PC-3 (cell line): Measurements from ENCODE around the gene HMOX1. TPM values are rescaled to one million over a fixed set of nuclear protein-coding genes. Genes with fewer than 3 reads are reported as not detected.

Source experiments
- ATAC-seq: fragments of 200-7000 bp; cut with Tn5 transposase; 2 replicates; pipeline ENCODE4 v1.9.1; 2020; ENCODE audit warnings: mild to moderate bottlenecking, moderate library complexity
- BruUV-seq: library from RNA; stranded (reverse); fragments of 400-500 nt; replicated peaks from 2 replicates; lab custom pipeline; 2021; lab: Mats Ljungman, UMichigan
- CTCF ChIA-PET: fragments of 300-600 bp; sonication (Branson Sonifier 250); formaldehyde crosslinking; loops from one replicate; lab custom pipeline; 2022; ENCODE audit warnings: antibody characterized with exemption; lab: Charles Lee
- POLR2A ChIA-PET: fragments of 300-600 bp; sonication (Branson Sonifier 250); formaldehyde crosslinking; loops from one replicate; lab custom pipeline; 2022; ENCODE audit warnings: antibody characterized with exemption; ENCODE audit not compliant: unreplicated experiment; lab: Charles Lee
- DNase-seq: peaks from one replicate; pipeline ENCODE4 v3.0.0-alpha.2; 2015
- H2AFZ ChIP-seq: fragments of 300-600 bp; sonication (generic); 2 replicates; pipeline ENCODE4 v1.6.0; 2016; ENCODE audit warnings: antibody characterized with exemption, low read length
- H3F3A ChIP-seq: fragments of 300-600 bp; sonication (generic); one replicate; pipeline ENCODE4 v1.6.0; 2017; ENCODE audit warnings: antibody characterized with exemption, low read length, control low read depth, mild to moderate bottlenecking; ENCODE audit not compliant: unreplicated experiment
- H3K27ac ChIP-seq: fragments of 300-600 bp; sonication (generic); 2 replicates; pipeline ENCODE4 v1.5.1; 2016; ENCODE audit warnings: mild to moderate bottlenecking, low read length
- H3K27me3 ChIP-seq: fragments of 300-600 bp; sonication (generic); 2 replicates; pipeline ENCODE4 v1.6.1; 2016; ENCODE audit warnings: low read length, mixed read lengths
- H3K36me3 ChIP-seq: fragments of 300-600 bp; sonication (generic); 2 replicates; pipeline ENCODE4 v1.6.1; 2016; ENCODE audit warnings: low read depth, mixed run types, low read length, mixed read lengths
- H3K4me1 ChIP-seq: fragments of 300-600 bp; sonication (generic); 2 replicates; pipeline ENCODE4 v1.5.1; 2016; ENCODE audit warnings: low read length; ENCODE audit not compliant: insufficient read depth
- H3K4me2 ChIP-seq: fragments of 300-600 bp; sonication (generic); 2 replicates; pipeline ENCODE4 v1.6.0; 2016; ENCODE audit warnings: low read length
- H3K4me3 ChIP-seq: fragments of 300-600 bp; sonication (generic); 2 replicates; pipeline ENCODE4 v1.5.1; 2016; ENCODE audit warnings: mild to moderate bottlenecking, low read length, mixed read lengths
- H3K79me2 ChIP-seq: fragments of 300-600 bp; sonication (generic); 2 replicates; pipeline ENCODE4 v1.6.1; 2017; ENCODE audit warnings: low read length, mixed read lengths
- H3K9ac ChIP-seq: fragments of 300-600 bp; sonication (generic); 2 replicates; pipeline ENCODE4 v1.6.0; 2016; ENCODE audit warnings: mild to moderate bottlenecking, low read length
- H3K9me2 ChIP-seq: fragments of 300-600 bp; sonication (generic); replicated peaks from 2 replicates; pipeline ENCODE4 v1.6.1; 2016; ENCODE audit warnings: mixed run types, low read length, mixed read lengths
- H3K9me3 ChIP-seq: fragments of 300-600 bp; sonication (generic); 2 replicates; pipeline ENCODE4 v1.6.1; 2016; ENCODE audit warnings: low read length, mixed read lengths
- H4K20me1 ChIP-seq: fragments of 300-600 bp; sonication (generic); 2 replicates; pipeline ENCODE4 v1.6.1; 2016; ENCODE audit warnings: low read length, mixed read lengths
- CTCF ChIP-seq: fragments of 300-600 bp; sonication (generic); conservative IDR thresholded peaks from 2 replicates; pipeline ENCODE4 v1.5.1; 2017; ENCODE audit warnings: antibody characterized with exemption, low read depth, mild to moderate bottlenecking, low read length
- EZH2 ChIP-seq: fragments of 300-600 bp; sonication (generic); IDR thresholded peaks from one replicate; pipeline ENCODE4 v1.6.1; 2017; ENCODE audit warnings: antibody characterized with exemption, mild to moderate bottlenecking, low read length; ENCODE audit not compliant: unreplicated experiment
- EZH2phosphoT487 ChIP-seq: fragments of 300-600 bp; sonication (generic); IDR thresholded peaks from 2 replicates; pipeline ENCODE4 v1.6.1; 2018; ENCODE audit warnings: mild to moderate bottlenecking, antibody characterized with exemption, low read length, borderline replicate concordance
- intact Hi-C: fragments of 100-400 bp; cut with micrococcal nuclease; formaldehyde crosslinking; loops from 2 replicates; pipeline ENCODE4 v1.9.0; 2023
- total RNA-seq: library from RNA; depleted of rRNA; stranded (reverse); fragments of >200 nt; gene quantifications from 2 replicates; pipeline ENCODE4 v1.2.3, GENCODE V29; 2014

Gene HMOX1
- total RNA-seq, 1 experiment from 2014 or later: 16.5 TPM

GRCh38 chr22:35409783-35410662, 29.1 kb downstream of the HMOX1 start:
- CTCF ChIA-PET: no interaction called here
- Histone ChIP-seq H3K79me2 (no peaks in the 10 kb centered on the region), H3K27ac (no peak overlapping the region), H3K4me2 (no peak overlapping the region), H3K36me3 (peaks cover 35% of the 10 kb centered on the region), H3F3A (no peaks in the 10 kb centered on the region), H3K9me3 (no peaks in the 10 kb centered on the region), H2AFZ (no peak overlapping the region), H3K4me3 (no peak overlapping the region), H4K20me1 (no peaks in the 10 kb centered on the region), H3K27me3 (no peaks in the 10 kb centered on the region), H3K9ac (no peak overlapping the region), H3K9me2 (no peaks in the 10 kb centered on the region), H3K4me1 (no peaks in the 10 kb centered on the region)
- ATAC-seq (no peak), DNase-seq (no peak)
- POLR2A ChIA-PET: no interaction called here
- BruUV-seq: no TSS peak
- no peak for TF ChIP-seq EZH2
- no peak for TF ChIP-seq CTCF
- no peak for TF ChIP-seq EZH2phosphoT487
- intact Hi-C loops: no loop called here

GRCh38 chr22:35410663-35411034, 29.8 kb downstream of the HMOX1 start:
- Histone ChIP-seq H3K27me3 (no peaks in the 10 kb centered on the region), H3F3A (no peaks in the 10 kb centered on the region), H3K9me2 (no peaks in the 10 kb centered on the region), H3K27ac (no peak overlapping the region), H3K9me3 (no peaks in the 10 kb centered on the region), H4K20me1 (no peaks in the 10 kb centered on the region), H3K4me1 (no peaks in the 10 kb centered on the region), H3K9ac (no peak overlapping the region), H3K4me3 (no peak overlapping the region), H3K36me3 (peaks cover 35% of the 10 kb centered on the region), H3K79me2 (no peaks in the 10 kb centered on the region), H2AFZ (no peak overlapping the region), H3K4me2 (no peak overlapping the region)
- intact Hi-C loops: no loop called here
- ATAC-seq (no peak), DNase-seq (no peak)
- TF ChIP-seq EZH2phosphoT487 (no peak), EZH2 (no peak), CTCF (no peak)
- POLR2A ChIA-PET: no interaction called here
- CTCF ChIA-PET: no interaction called here
- no TSS peak for BruUV-seq

DNA sequence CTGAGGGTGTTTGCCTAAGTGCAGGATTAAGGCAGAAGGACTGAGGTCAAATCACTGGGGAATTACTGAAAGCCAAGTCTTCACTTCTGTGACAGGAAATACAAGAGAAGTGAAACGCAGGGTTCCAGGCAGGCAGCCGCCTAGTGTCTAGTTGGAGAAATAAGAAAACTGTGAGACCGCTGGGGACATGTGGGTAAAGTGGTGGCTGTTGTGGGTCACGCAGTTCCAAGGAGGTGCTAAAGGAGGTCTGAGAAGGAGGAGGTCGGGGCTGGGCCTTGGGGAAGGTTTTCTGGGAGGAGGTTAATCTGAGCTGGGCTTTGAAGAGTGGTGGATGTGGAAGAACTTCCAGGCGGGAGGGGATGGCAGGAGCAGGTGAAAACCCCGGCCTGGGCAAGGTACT, 30.2 kb downstream of the HMOX1 start:
- TF ChIP-seq EZH2phosphoT487 (no peak), EZH2 (no peak), CTCF (no peak)
- no peak overlapping the region for H3K4me3 ChIP-seq
- no peaks in the 10 kb centered on the region for H3K4me1 ChIP-seq
- peaks cover 35% of the 10 kb centered on the region for H3K36me3 ChIP-seq
- CTCF ChIA-PET: no interaction called here
- no peaks in the 10 kb centered on the region for H3K9me2 ChIP-seq
- no peak overlapping the region for H3K9ac ChIP-seq
- intact Hi-C loops: no loop called here
- no TSS peak for BruUV-seq
- H2AFZ ChIP-seq: no peak overlapping the region
- no peaks in the 10 kb centered on the region for H3K9me3 ChIP-seq
- POLR2A ChIA-PET: no interaction called here
- DNase-seq (no peak), ATAC-seq (no peak)
- H3K27me3 ChIP-seq: no peaks in the 10 kb centered on the region
- no peaks in the 10 kb centered on the region for H3K79me2 ChIP-seq
- no peaks in the 10 kb centered on the region for H4K20me1 ChIP-seq
- H3F3A ChIP-seq: no peaks in the 10 kb centered on the region
- no peak overlapping the region for H3K27ac ChIP-seq
- H3K4me2 ChIP-seq: no peak overlapping the region
